ENCODE measurements around the gene PPP1R18. TPM values are rescaled to one million over a fixed set of nuclear protein-coding genes. Genes with fewer than 3 reads are reported as not detected.

PPP1R18 gene
- total RNA-seq, 4 donors from 2014 or later = 11.5 to 46.0 (median 14.9) TPM

DNA sequence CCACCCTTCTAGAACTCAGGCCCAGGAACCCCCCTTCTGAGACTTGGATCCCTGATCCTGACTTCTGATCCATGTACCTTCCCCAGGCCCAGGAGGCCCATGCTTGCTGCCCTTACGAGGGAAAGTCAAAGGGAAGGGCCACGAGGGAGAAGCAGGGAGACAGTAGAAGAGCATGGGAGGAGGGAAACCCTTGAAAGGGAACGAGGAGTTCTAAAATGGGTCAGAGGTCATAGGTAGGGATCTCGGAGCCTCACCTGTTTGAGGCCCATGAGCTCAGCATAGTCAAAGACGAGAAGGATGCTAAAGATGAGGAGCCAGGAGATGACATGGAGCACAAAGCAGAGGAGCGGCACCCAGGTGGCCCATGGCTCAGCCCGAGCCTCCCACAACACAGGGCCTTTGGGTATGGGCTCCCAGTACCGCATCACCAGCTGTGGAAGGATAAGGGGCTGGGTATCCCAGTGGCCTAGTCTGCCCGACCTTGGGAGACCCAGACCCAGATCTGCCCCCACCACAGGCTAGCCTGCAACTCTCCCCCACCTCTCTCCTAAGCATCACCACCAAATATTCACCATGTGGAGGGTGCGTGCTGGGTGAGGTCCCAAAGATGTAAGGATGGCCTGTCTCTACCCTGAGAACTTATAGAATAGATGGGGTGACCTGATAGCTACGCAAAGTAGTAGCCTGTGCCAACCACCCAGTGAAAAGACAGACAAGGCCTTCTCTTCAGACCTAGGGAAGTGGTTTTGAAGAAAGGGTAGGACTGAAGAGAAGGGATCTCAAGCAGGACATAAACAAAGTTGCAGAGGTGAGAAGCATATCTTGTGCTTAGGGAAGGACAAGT is 2.8 kb upstream of the PPP1R18 start:
- no peak overlapping the region for H3K4me3 ChIP-seq
- no peaks in the 10 kb centered on the region for H3K9me3 ChIP-seq
- peaks cover 6 to 59% (median 29%) of the 10 kb centered on the region in 4 donors for H3K4me1 ChIP-seq
- H3K36me3 ChIP-seq = no peaks in the 10 kb centered on the region
- in situ Hi-C loops (cut with MboI; ENCODE audit: low pct_ligation_motif_present in 1 of 4, low pct_unique_long_range_greater_than_20kb in 1 of 4, low sequenced_read_pairs in 3 of 4) = no loop called here
- intact Hi-C loops (cut with DNase I; ENCODE audit: low total_unique reads) = loop anchor here (5.0 kb wide), 1 partner anchor 72 kb away; the partner anchor contains the start of genes MRPS18B and PPP1R10
- WGBS, 2 donors (ENCODE audit: low coverage in 1 of 2) = 75 to 78% methylated on average over 5 to 10 of the region's 11 CpGs
- DNase-seq = no peak
- no peaks in the 10 kb centered on the region for H3K27me3 ChIP-seq
- TF ChIP-seq, protein P1, sequence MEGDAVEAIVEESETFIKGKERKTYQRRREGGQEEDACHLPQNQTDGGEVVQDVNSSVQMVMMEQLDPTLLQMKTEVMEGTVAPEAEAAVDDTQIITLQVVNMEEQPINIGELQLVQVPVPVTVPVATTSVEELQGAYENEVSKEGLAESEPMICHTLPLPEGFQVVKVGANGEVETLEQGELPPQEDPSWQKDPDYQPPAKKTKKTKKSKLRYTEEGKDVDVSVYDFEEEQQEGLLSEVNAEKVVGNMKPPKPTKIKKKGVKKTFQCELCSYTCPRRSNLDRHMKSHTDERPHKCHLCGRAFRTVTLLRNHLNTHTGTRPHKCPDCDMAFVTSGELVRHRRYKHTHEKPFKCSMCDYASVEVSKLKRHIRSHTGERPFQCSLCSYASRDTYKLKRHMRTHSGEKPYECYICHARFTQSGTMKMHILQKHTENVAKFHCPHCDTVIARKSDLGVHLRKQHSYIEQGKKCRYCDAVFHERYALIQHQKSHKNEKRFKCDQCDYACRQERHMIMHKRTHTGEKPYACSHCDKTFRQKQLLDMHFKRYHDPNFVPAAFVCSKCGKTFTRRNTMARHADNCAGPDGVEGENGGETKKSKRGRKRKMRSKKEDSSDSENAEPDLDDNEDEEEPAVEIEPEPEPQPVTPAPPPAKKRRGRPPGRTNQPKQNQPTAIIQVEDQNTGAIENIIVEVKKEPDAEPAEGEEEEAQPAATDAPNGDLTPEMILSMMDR (IDR thresholded peaks at IDR 0.05) = no peak
- TF ChIP-seq POLR2A (IDR thresholded peaks at IDR 0.05) (no peak), EP300 (IDR thresholded peaks at IDR 0.05; ENCODE audit: low read depth) (no peak), POLR2AphosphoS5 (IDR thresholded peaks at IDR 0.05) (no peak)
- peak overlapping the region; percentile 93 to 99 (median 96) for H3K27ac ChIP-seq

DNA sequence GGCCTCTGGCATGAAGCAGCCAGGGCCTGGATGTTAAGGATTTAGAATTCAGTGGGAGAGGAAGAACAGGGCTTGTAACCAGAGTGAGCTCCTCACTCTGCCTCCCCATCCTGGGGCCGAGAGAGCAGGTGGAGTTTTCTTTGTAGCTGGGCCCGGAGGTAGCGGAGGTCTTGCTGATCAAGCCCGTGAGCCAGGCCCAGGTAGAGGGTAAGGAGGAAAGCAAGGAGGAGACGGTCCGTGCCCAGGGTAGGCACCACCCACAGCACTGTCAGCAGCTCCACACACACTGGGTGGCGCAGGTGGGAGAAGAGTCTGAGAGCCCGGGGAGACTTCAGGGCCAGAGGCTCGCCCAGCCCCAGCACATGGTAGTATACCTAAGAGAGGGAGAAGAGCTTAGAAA is 2.1 kb upstream of the PPP1R18 start:
- Histone ChIP-seq H3K9me3 (no peaks in the 10 kb centered on the region), H3K4me1 (peaks cover 6 to 66% (median 30%) of the 10 kb centered on the region in 4 donors), H3K27ac (peak overlapping the region; percentile 93 to 99 (median 96)), H3K36me3 (no peaks in the 10 kb centered on the region), H3K4me3 (peak overlapping the region in 1 of 4 donors; percentile 72), H3K27me3 (no peaks in the 10 kb centered on the region)
- in situ Hi-C loops (cut with MboI; ENCODE audit: low pct_ligation_motif_present in 1 of 4, low pct_unique_long_range_greater_than_20kb in 1 of 4, low sequenced_read_pairs in 3 of 4) = no loop called here
- 80 to 84% methylated on average over 1 to 9 of the region's 9 CpGs for WGBS, 2 donors (ENCODE audit: low coverage in 1 of 2)
- peak; percentile 37 for DNase-seq
- intact Hi-C loops (cut with DNase I; ENCODE audit: low total_unique reads) = loop anchor here (5.0 kb wide), 1 partner anchor 71 kb away; the partner anchor contains the start of genes MRPS18B and PPP1R10
- TF ChIP-seq, protein P1 (IDR thresholded peaks at IDR 0.05) = no peak
- no peak for TF ChIP-seq POLR2A (IDR thresholded peaks at IDR 0.05)
- no peak for TF ChIP-seq POLR2AphosphoS5 (IDR thresholded peaks at IDR 0.05)
- TF ChIP-seq EP300 (IDR thresholded peaks at IDR 0.05; ENCODE audit: low read depth) = no peak

DNA sequence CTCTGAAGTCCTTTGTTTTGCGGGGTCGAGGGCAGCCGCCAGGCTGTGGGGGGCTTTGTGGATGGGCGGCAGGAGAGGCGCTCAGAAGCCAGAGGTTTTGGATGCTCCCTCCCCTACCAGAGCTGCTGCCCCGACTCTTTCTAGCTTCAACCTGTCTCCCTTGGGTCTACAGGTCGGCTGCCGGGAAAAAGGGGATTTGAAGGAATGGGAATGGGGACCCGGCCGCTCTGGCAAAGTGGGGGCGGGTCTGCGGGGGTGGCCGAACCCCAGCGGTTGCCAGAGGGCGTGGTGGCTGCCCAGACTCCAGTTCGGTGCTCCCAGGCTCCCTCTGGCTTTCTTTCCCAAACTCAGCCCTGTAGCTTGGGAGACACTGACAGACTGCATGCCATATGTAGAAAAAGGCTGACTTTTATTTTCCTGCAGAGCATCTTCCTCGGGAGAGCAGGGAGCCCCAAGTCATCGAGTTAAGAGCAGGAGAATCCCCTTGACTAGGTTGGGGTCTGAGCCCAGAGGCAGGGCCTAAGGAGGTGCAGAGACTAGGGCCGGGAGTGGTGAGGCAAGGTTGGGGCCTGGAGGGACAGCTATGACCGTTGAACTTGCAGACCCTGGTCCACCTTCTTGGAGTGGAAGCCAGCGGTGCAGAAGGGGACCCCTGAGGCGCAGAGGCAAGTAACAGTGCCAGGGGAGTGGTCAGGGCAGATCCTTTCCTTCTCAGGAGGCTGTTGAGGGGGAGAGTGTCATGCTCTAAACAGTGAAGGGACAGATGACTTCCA is 1.4 kb upstream of the PPP1R18 start:
- Histone ChIP-seq H3K9me3 (no peaks in the 10 kb centered on the region), H3K36me3 (no peaks in the 10 kb centered on the region), H3K4me1 (peaks cover 6 to 73% (median 33%) of the 10 kb centered on the region in 4 donors), H3K4me3 (peak overlapping the region; percentile 63 to 81 (median 68)), H3K27me3 (no peaks in the 10 kb centered on the region), H3K27ac (peak overlapping the region; percentile 93 to 99 (median 96))
- intact Hi-C loops (cut with DNase I; ENCODE audit: low total_unique reads) = loop anchor here (2.0 to 5.0 kb wide), 2 partner anchors 29 to 71 kb away; partner anchors contain the start of genes MDC1, MRPS18B and PPP1R10
- WGBS, 2 donors (ENCODE audit: low coverage in 1 of 2) = 22% methylated on average over 18 of the region's 22 CpGs; no CpG with 5 or more reads in 1 of the 2 donors
- DNase-seq = no peak
- TF ChIP-seq POLR2AphosphoS5 (IDR thresholded peaks at IDR 0.05) = no peak
- no peak for TF ChIP-seq POLR2A (IDR thresholded peaks at IDR 0.05)
- TF ChIP-seq, protein P1 (IDR thresholded peaks at IDR 0.05) = no peak
- TF ChIP-seq EP300 (IDR thresholded peaks at IDR 0.05; ENCODE audit: low read depth) = no peak
- in situ Hi-C loops (cut with MboI; ENCODE audit: low pct_ligation_motif_present in 1 of 4, low pct_unique_long_range_greater_than_20kb in 1 of 4, low sequenced_read_pairs in 3 of 4) = no loop called here
